Fibroblast of gingiva (primary cell): ENCODE data around the gene SLC7A4.

Experiments
- DNase-seq: peaks from one replicate; pipeline ENCODE4 v3.0.0-alpha.2; 2011; ENCODE audit warnings: low read depth

Gene SLC7A4

DNA sequence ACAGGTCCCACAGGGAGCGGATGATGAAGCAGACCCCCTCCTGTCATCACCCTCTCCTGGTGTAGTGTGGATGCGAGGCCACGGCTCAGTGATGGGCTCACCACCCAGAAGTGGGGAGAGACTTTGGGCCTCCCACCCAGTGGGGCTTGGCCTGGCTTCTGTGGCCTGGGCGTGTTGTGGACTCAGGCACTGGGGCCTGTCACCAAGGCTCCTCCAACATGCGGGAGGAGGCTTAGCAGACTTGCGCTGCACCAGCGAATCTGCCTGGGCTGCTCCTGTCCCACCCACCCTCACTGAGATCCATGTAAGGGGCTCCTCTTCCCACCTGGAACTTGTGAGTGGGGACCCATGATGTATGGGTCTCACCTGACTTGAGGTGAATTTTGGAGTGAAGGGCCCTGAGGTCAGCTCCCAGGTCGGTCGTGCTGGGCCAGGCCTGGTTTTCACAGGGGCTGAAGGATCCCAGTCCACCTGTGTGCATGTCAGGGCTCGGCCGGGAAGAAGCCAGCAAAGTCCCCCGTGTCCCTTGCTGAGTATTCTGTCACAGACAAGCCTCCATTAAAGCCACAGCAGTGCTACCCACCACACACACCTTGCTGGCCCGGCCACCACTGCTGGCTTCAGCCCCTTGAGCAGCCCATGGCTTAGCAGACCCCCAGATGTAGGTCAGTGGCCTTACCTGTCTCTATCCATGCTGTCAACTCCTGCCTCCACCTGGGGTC is 34.7 kb downstream of the SLC7A4 start:
- DNase-seq = no peak

- no peak for DNase-seq
Observed at GRCh38 chr22:20996598-20997535, 35.5 kb downstream of the SLC7A4 start.

DNA sequence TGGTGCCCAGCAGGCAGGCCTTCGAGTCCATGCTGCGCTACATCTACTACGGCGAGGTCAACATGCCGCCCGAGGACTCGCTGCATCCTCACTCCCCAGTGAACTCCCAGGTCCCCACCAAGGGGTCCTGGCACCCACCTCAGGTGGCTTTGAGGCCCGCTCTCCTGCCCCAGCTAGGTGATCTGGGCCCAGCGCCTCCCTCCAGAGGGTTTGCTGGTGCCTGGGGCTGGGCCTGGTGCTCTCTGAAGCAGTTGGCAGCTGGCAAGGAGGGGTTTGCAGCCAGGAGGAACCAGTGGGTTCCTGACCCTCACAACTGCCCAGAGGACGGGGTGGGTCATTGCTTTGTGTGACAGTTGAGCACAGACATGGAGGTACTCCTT is 36.3 kb downstream of the SLC7A4 start:
- no peak for DNase-seq

GRCh38 chr22:20995329-20996030 is 36.9 kb downstream of the SLC7A4 start:
- DNase-seq = no peak

DNA sequence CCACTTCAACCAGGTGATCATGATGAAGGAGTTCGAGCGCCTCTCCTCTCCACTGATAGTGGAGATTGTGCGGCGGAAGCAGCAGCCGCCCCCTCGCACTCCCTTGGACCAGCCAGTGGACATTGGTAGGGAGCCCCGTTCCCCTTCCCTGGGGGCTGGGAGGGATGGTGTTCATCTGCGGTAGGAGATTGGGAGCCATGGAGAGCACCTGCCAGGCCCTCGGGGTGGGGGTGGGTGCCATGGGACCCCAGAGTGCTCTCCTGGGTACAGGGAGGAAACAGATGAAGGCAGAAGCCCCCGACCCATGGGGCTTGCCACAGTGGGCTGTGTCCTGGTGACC is 37.5 kb downstream of the SLC7A4 start:
- DNase-seq = no peak

- no peak for DNase-seq
Observed at GRCh38 chr22:20994128-20994901, 38.0 kb downstream of the SLC7A4 start.

- DNase-seq = no peak
Observed at GRCh38 chr22:20993304-20994127, 38.8 kb downstream of the SLC7A4 start.

DNA sequence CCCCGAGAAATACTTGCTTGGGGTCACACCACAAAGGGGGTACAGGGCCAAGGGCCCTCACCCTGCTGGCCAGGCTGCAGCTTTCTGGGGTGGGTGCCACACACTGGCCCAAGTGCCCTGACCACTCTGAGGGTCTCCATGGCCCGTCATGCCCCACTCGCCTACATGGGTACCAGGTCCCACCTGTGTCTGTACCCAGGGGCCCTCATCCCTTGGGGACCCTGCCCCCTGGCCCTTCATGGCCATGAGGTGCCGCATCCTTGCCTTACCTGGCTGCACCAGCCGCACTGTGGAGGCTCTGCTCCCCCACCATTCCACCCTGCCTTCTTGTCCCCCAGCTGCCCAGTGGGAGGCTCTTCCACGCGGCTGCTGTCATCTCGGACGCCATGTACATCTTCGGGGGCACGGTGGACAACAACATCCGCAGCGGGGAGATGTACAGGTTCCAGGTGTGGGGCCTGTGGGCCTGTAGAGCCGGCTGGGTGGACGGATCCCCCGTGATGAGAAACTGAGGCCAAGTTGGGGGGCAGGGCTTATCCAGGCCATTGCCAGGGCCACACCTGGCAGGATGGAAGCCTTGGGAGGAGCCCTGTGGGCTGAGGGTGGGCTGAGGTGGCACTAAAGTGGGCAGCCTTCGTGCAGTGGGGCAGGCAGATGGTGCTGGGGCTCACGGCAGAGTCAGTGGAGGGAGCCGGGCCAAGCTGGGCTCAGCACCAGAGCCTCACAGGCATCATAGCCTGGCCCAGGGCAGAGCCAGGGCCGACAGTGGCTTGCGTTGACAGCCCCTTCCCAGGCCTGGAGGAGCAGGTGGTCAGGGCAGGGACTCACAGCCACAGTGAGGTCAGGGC is 39.7 kb downstream of the SLC7A4 start:
- DNase-seq = no peak

DNA sequence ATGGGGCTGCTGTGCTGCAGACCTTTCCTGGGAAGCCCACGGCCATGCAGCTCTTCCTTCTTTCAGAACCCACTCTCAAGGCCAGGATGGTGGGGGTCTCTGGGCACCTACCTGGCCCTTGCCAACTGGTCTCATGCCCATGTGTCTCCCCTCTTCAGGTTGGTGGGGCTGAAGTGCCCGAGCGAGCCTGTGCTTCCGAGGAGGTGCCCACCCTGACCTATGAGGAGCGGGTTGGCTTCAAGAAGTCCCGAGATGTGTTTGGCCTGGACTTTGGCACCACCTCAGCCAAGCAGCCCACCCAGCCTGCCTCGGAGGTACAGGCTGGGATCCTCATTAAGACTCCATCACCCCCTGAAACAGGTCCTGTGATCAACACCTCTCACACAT is 40.3 kb downstream of the SLC7A4 start:
- DNase-seq = no peak

DNA sequence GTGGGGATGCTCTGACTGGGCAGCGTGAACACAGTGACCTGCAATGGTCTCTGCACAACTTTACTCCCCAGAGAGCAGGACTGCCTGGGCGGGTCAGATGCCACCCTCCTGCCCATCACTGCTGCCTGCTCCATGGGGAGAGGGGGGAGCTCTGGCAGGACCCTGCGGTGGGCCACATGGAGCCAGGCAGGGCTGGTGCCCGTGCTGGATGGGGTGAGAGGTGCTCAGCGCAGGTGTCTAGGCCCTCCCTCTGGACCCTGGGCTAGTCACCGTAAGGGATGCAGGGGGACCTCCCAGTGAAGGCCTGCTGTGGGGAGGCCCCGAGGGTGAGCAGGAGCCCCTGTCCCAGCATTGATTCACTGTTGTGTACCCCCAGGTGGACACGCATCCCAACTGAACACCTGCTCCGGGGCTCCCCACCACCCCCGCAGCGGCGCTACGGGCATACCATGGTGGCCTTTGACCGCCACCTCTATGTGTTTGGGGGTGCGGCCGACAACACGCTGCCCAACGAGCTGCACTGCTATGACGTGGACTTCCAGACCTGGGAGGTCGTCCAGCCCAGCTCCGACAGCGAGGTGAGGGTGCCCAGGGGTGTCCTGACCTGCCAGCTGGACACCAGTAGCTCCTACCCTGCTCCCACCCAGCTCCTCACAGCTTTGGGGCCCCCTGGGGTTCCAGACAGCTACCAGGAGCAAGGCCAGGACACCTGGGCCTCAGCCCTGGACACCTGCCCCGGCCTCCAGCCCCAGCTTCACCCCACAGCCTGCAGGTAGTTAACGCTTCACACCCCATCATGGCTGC is 40.9 kb downstream of the SLC7A4 start:
- DNase-seq = no peak

DNA sequence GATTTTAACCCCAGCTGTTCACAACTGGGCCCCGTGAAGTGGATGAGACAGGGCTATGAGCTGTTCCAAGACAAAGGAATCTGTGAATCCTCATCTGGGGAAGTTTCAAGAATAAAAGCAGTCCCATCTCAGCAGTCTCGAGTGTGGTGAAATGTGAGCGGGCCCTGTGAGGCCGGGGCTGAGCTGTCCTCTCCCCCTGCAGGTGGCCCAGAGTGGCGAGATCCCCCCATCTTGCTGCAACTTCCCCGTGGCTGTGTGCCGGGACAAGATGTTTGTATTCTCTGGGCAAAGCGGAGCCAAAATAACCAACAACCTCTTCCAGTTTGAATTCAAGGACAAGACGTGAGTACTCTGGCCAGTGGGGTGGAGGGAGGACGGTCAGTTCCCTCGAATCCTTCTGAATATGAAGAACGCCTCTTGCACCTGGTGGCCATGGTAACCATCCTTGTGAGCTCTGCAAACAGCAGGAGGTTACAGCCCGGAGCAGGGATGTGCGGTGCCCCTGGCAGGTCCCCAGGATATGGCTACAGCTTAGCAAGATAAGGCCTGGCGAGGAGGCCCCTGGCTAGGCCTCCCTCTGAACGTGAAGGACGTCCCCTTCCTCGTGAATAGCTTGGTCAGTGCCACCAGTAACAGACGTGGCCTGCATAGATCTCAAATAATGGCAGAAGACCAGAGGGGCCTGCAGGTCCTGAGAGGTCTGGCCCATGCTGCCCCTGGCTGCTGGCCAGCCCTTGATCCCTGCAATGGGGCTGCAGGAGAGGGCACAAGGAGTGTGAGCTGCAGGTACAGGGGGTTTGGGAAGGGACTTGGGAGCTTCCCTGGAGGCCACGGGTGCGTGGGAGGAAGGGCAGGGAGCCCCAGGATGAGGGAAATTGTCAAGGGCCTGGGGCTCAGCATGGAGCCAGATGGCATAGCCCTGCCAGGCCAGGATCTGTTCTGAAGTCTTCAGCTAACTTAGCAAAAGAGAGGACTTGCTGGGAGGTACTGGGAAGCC is 41.9 kb downstream of the SLC7A4 start:
- no peak for DNase-seq

GRCh38 chr22:20989323-20990138 is 42.8 kb downstream of the SLC7A4 start:
- DNase-seq = no peak

DNA sequence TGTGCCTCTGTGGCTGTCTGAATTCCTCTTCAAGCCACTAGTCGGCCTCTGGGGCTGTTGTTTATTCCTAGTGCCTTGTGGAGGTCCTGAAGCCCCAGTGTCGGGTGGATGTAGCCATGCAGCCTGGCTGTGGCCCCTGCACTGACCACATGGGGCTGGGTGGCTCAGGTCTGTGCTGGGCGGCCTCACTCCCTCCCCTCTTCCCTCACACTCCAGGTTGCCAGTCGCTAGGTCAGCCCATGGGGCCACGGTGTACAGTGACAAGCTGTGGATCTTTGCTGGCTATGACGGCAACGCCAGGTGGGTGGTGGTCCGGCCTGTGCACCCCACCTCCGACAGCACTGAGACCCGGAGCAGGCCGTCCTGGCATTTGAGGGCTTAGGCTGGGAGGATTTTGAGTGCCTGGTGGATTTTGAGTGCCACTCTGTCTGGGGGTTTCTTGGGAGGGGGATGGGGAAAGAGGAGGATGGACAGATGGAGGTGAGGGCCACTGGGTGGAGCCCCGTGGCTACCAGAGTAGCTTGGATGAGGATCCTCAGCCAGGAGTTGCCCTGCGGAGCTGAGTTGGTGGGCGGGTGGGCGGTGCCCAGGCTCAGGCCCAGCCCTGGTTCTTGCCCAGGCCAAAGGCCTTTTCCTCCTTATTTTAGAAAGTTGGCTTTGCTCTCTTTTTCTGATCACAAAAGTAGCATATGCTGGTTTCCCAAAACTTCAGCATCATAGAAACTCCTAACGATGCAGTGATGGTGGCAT is 43.6 kb downstream of the SLC7A4 start:
- DNase-seq = no peak

DNA sequence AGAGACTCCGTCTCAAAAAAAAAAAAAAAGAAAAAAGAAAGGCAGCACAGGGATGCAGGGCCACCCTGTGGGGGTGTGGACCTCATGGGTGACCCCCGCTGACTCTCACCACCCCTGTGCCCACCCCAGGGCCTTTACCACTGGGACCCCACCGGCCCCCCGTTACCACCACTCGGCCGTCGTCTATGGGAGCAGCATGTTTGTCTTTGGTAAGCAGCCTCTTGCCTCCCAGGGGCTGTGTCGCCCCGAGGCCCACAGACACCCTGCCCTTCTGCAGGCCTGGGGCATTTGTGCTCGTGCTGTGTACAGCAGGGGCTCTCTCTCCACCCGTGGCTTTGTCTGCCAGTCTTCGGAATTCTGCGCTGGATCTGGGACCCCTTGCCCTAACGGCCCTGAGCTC is 45.0 kb downstream of the SLC7A4 start:
- DNase-seq = no peak

DNA sequence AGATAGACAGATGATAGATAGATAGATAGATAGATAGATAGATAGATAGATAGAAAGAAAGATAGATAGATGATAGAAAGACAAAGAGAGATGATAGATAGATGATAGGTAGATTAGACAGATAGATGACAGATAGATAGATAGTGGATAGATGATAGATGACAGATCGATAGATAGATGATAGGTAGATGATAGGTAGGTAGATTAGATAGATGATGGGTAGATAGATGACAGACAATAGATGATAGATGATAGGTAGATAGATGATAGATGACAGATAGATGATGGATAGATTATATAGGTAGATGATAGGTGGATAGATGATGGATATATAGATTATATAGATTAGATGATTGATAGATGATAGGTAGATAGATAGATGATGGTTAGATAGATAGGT is 46.0 kb downstream of the SLC7A4 start:
- DNase-seq = no peak

GRCh38 chr22:20985720-20986119 is 46.6 kb downstream of the SLC7A4 start:
- DNase-seq = no peak
